Fibroblast of peridontal ligament (primary cell): ENCODE measurements around the gene GJA1.
"Not testable (repeated sequence)": the region's sequence is repeated elsewhere in the genome, so short reads cannot be mapped to it uniquely, and the experiment has no call there.

ENCODE experiments used
- DNase-seq: peaks from one replicate; pipeline ENCODE4 v3.0.0-alpha.2; 2010; ENCODE audit errors: extremely low read depth

Gene GJA1

GRCh38 chr6:121435444-121436069 is at the start of gene GJA1:
Gene GJA1, plus strand, starts transcription at chr6:121435646. Its CDS starts 11,202 bp downstream, at chr6:121446848.
- peak; percentile 93 for DNase-seq

GRCh38 chr6:121386551-121386950 is 48.9 kb upstream of the GJA1 start:
- not testable (repeated sequence) for DNase-seq

- no peak for DNase-seq
These were observed 46.0 kb upstream of the GJA1 start for GRCh38 chr6:121389419-121389818.

- DNase-seq, result no peak
These were observed 41.5 kb upstream of the GJA1 start for GRCh38 chr6:121393731-121394505.

GRCh38 chr6:121395736-121396135 is 39.7 kb upstream of the GJA1 start:
- no peak for DNase-seq

- not testable (repeated sequence) for DNase-seq
These were observed 38.3 kb upstream of the GJA1 start for GRCh38 chr6:121397188-121397587.

GRCh38 chr6:121398127-121398526 is 37.3 kb upstream of the GJA1 start:
- no peak for DNase-seq

- no peak for DNase-seq
These were observed 35.5 kb upstream of the GJA1 start for GRCh38 chr6:121399966-121400365.

GRCh38 chr6:121403964-121404363 is 31.5 kb upstream of the GJA1 start:
- no peak for DNase-seq

GRCh38 chr6:121405306-121405705 is 30.1 kb upstream of the GJA1 start:
- DNase-seq, result no peak

GRCh38 chr6:121408321-121408720 is 27.1 kb upstream of the GJA1 start:
- DNase-seq, result no peak

- peak; percentile 67 for DNase-seq
These were observed 21.6 kb upstream of the GJA1 start for GRCh38 chr6:121413879-121414278.

GRCh38 chr6:121418346-121418745 is 17.1 kb upstream of the GJA1 start:
- DNase-seq, result no peak

- no peak for DNase-seq
These were observed 8.8 kb upstream of the GJA1 start for GRCh38 chr6:121426686-121427085.

- no peak for DNase-seq
These were observed 6.3 kb upstream of the GJA1 start for GRCh38 chr6:121428872-121429756.

- peak; percentile 82 for DNase-seq
These were observed 4.7 kb upstream of the GJA1 start for GRCh38 chr6:121430514-121431460.

- DNase-seq, result not testable (repeated sequence)
These were observed 3.7 kb upstream of the GJA1 start for GRCh38 chr6:121431776-121432175.

- DNase-seq, result peak; percentile 35
These were observed 1.2 kb upstream of the GJA1 start for GRCh38 chr6:121434037-121434770.

GRCh38 chr6:121436274-121436857 is 920 bp downstream of the GJA1 start:
- DNase-seq, result peak; percentile 29
